GM11168 (cell line): ENCODE data around the gene EXD2.
"Not testable (repeated sequence)": the region's sequence is repeated elsewhere in the genome, so short reads cannot be mapped to it uniquely, and the experiment has no call there.

ENCODE experiments used
- in situ Hi-C: fragments of 300-500 bp; cut with MboI; formaldehyde crosslinking; loops from one replicate; pipeline ENCODE4 v1.12.0; 2022; ENCODE audit warnings: low sequenced_read_pairs; ENCODE audit not compliant: unreplicated experiment

Gene EXD2

GRCh38 chr14:69191340-69192111 lies at the start of gene EXD2:
Gene EXD2, plus strand, starts transcription at chr14:69191498. Its CDS starts 17,973 bp downstream, at chr14:69209471.
- in situ Hi-C loops, result no loop called here

DNA sequence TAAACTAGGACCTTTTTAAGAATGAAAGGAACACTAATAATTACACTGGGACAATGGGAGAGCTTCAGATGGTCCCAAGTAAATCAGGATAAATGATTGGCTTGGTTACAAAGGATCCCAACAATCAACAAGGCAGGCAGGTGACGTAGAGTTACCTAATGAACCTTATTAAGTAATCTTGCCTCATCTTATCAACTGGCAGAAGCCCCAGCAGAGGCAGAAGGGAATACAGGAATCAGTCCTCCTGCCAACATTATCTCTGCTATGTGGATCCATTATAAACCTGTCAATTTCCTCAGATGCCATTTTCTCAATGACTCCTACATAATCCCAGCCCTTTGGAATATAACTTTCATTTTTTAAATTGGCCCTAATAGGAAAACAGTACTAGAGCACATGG lies 49.7 kb upstream of the EXD2 start:
- in situ Hi-C loops, result no loop called here

- in situ Hi-C loops, result no loop called here
These were observed 49.2 kb upstream of the EXD2 start for GRCh38 chr14:69142101-69142500.

- in situ Hi-C loops, result no loop called here
These were observed 41.6 kb upstream of the EXD2 start for GRCh38 chr14:69149461-69150244.

DNA sequence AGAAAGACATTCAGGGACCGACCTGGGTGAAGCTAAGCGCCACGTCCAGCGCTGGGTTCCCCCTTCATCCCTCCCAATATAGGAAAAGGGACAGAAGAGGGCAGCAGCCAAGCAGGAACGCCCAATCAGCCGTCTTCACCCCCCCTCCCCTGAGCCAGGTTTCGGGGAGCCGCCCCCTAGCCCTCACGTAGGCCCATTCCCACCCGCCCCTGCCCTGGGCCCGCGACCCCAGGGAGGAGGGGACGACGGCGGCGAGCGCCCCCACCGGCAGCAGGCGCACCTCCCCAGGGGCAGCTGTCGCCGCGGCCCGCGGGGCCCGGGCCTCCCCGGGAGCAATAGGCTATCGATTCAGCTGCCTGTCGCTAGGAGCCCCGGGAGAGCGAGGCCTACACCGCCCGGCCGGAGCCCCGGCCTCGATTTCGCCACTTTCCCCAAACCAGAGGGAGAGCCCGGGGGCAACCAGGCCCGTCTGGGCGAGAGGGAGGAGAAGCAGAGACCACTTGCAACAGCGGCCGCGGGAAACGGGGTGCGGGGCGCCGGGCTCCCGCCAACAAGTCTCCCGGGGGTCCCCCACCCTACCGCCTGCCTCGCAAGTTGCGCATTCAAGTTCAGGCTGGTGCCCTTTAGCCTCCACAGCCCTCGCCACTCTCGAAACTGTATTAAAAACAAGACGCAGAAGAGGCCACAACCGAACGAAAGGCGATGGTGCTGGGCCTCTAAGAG lies 39.7 kb upstream of the EXD2 start:
- in situ Hi-C loops, result no loop called here

GRCh38 chr14:69152181-69152901 lies 39.0 kb upstream of the EXD2 start:
- in situ Hi-C loops, result no loop called here

GRCh38 chr14:69152902-69153151 lies 38.5 kb upstream of the EXD2 start, which contains the start of gene DCAF5:
Gene DCAF5, minus strand, starts transcription at chr14:69153119. Its CDS starts 141 bp downstream, at chr14:69152978.
- in situ Hi-C loops, result no loop called here

GRCh38 chr14:69153152-69153872 lies 38.0 kb upstream of the EXD2 start:
- in situ Hi-C loops, result no loop called here

DNA sequence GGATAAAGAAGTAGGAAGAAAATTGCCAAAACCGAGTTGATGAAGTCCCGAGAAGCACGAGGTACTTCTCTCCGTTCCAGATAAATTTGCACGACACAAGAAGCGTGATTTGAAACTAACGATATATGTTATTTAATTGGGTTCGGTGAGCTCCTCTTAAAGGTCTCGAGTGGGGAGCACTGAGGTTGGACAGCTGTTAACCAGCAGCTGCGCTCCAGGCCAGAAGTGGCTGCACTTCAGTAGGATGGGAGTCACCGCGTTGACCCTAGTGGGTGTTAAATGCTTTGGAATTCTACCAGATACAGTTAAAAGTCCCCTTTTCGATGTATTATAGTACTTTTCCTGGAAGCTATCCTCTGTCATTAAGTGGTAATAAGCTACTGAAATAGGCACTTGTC lies 37.4 kb upstream of the EXD2 start:
- in situ Hi-C loops, result no loop called here

- in situ Hi-C loops, result no loop called here
These were observed 36.5 kb upstream of the EXD2 start for GRCh38 chr14:69154779-69155178.

GRCh38 chr14:69156224-69156623 lies 35.1 kb upstream of the EXD2 start:
- in situ Hi-C loops, result no loop called here

- in situ Hi-C loops, result no loop called here
These were observed 29.7 kb upstream of the EXD2 start for GRCh38 chr14:69161590-69161989.

GRCh38 chr14:69165787-69166186 lies 25.5 kb upstream of the EXD2 start:
- in situ Hi-C loops, result not testable (repeated sequence)

GRCh38 chr14:69170839-69171238 lies 20.5 kb upstream of the EXD2 start:
- in situ Hi-C loops, result no loop called here

DNA sequence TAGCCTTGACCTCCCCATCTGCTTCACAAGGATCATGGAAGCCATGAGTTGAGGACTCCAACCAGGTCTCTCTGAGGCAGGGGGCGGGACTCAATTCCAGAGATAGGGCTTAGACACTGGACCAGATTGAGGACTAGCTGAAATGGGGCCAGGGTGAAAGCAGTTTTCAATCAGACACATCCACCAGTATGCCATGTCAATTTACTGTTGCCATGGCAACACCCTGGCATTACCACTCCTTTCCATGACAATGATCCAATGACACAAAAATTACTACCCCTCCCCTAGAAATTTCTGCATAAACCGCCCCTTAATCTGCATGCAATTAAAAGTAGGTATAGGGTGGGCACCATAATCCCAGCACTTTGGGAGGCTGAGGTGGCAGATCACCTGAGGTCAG lies 19.7 kb upstream of the EXD2 start:
- in situ Hi-C loops, result no loop called here

DNA sequence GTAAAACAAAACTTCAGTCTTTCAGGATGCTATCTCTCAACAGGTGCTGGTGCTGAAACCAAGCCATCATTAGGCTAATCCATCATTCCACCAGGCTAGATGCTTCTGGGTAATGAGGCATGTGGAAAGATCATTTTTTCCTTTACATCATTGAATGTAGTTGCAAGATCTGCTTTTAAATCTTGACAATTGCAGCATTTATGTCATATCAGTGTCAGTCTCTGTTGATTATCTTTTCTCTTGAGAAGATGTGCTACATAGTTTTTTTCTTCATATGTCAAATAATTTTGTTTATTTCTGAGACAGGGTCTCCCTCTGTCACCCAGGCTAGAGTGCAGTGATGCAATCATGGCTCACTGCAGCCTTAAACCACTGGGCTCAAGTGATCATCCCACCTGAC lies 16.2 kb upstream of the EXD2 start:
- in situ Hi-C loops, result no loop called here

DNA sequence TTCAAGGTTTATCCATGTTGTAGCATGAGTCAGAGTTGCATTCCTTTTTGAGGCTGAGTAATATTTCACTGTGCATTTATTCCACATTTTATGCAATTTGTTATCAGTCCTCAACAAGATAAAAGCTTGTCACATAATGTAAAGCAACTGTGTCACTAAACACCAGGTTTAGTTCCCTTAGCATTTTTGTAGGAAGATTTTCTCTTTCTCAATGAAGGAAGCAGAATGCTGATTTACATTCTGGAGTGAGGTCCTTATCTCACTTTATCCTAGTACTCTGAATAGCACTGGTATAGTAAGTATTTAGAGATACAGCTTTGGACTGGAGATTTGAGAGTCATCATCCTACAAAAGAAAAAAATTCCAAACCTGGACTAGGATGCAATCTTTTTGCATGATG lies 9.8 kb upstream of the EXD2 start:
- in situ Hi-C loops, result no loop called here

- in situ Hi-C loops, result not testable (repeated sequence)
These were observed 8.7 kb upstream of the EXD2 start for GRCh38 chr14:69182580-69182979.

DNA sequence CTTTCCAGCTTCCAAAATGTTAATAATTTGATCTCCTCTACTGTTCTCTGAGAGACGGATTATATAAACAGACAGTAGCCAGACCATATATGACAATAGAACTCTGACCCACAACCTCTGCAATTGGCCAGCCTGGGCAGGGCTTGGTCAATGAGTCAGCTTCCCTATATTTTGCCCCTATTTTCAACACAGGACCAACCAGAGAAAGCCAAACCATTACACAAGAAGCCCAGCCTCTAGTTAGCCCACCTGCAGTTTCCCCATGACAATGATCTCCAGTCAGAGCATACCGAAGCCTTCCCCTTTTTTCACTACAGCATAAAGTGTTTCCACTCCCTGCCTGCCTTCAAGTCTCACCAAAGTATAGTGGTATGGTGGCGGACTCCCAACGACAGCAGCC lies 7.6 kb upstream of the EXD2 start:
- in situ Hi-C loops, result no loop called here

DNA sequence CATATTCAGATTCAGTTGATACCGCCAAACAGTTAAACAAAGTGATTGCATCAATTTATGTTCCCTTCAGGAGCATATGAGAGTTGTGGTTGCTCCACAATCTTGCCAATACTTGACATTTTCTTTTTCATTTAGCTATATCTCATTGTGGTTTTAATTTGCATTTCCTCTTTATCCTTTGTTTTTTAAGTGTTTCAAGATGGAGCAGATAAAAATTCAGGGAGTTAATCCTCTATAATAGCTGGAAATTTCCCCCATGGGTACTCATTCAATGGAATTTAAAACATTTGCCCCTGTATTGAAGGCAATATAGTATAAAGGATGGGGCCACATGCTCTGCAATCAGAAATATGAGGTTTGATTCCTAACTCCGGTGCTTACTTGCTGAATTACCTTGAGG lies 1.1 kb upstream of the EXD2 start:
- in situ Hi-C loops, result no loop called here
